Measurements from ENCODE around the gene ZNF280D. TPM values are rescaled to one million over a fixed set of nuclear protein-coding genes. Genes with fewer than 3 reads are reported as not detected.

ZNF280D gene
- total and polyA plus RNA-seq, 2 of the 8 experiments (the other 6 are each of a cell fraction or from before 2014, with no cell fraction given), result 7.4 to 27.5 TPM

GRCh38 chr15:56628893-56629532 lies 104.3 kb downstream of the ZNF280D start:
- Histone ChIP-seq H3K18ac (ENCODE audit: extremely low read depth, low read length) (no peak overlapping the region), H2AFZ (ENCODE audit: low read length) (no peak overlapping the region), H3K4me2 (ENCODE audit: insufficient read depth in 1 of 2, low read depth in 2 of 2, low read length in 2 of 2) (no peak overlapping the region), H4K5ac (ENCODE audit: insufficient read length, low read depth, low read length) (no peak overlapping the region), H3K36me3 (ENCODE audit: control insufficient read depth in 2 of 4, insufficient read depth in 4 of 4, low read length in 3 of 4) (peaks cover 0 to 5% (median 1%) of the 10 kb centered on the region in 4 experiments; a peak in 2 of 8 replicates), H3K56ac (replicated peaks; ENCODE audit: insufficient read length, low read depth, low read length) (no peak overlapping the region), H3K27ac (ENCODE audit: low read depth, low read length) (no peak overlapping the region), H2BK120ac (replicated peaks; ENCODE audit: low read depth, low read length) (no peak overlapping the region), H3K4me1 (replicated peaks in 1 of 4; ENCODE audit: control insufficient read depth in 3 of 4, insufficient read depth in 4 of 4, low read length in 3 of 4) (no peaks in the 10 kb centered on the region), H3K9ac (replicated peaks in 1 of 4; ENCODE audit: extremely low read depth in 1 of 4, low read depth in 3 of 4, low read length in 3 of 4) (no peak overlapping the region), H2BK5ac (ENCODE audit: low read depth, low read length) (no peak overlapping the region), H3K4ac (replicated peaks; ENCODE audit: insufficient read length, low read depth, low read length) (no peak overlapping the region), H2BK15ac (ENCODE audit: low read length) (no peak overlapping the region), H3K23ac (ENCODE audit: insufficient read length) (no peak overlapping the region), H2AK5ac (ENCODE audit: low read depth, low read length) (no peak overlapping the region), H3K9me3 (ENCODE audit: insufficient read depth in 2 of 2, low read depth in 1 of 2, low read length in 1 of 2) (no peaks in the 10 kb centered on the region), H3K79me1 (ENCODE audit: low read depth, low read length) (no peaks in the 10 kb centered on the region), H3K27me3 (replicated peaks in 1 of 4; ENCODE audit: control insufficient read depth in 3 of 4, extremely low read depth in 1 of 4, insufficient read depth in 3 of 4, low read length in 3 of 4) (no peaks in the 10 kb centered on the region), H2BK20ac (ENCODE audit: low read length) (no peak overlapping the region), H3K79me2 (ENCODE audit: control insufficient read depth in 1 of 2, insufficient read depth in 2 of 2, low read length in 2 of 2) (no peaks in the 10 kb centered on the region), H4K20me1 (replicated peaks in 1 of 2; ENCODE audit: control insufficient read depth in 1 of 2, insufficient read depth in 2 of 2, low read length in 2 of 2) (no peaks in the 10 kb centered on the region), H3K14ac (ENCODE audit: insufficient read length) (no peak overlapping the region), H3K4me3 (ENCODE audit: extremely low read depth in 1 of 4, insufficient read depth in 2 of 4, low read depth in 3 of 4, low read length in 4 of 4) (no peak overlapping the region), H2BK12ac (ENCODE audit: low read depth, low read length) (no peak overlapping the region), H4K8ac (ENCODE audit: extremely low read depth, insufficient read depth, low read length) (no peak overlapping the region), H3K23me2 (ENCODE audit: low read depth, low read length) (no peaks in the 10 kb centered on the region), H4K91ac (replicated peaks; ENCODE audit: insufficient read length, low read length) (no peak overlapping the region)
- 85% methylated on average over 2 of the region's 2 CpGs; no CpG with 5 or more reads in 1 of the 2 experiments for WGBS, 2 experiments (ENCODE audit: extremely low coverage in 1 of 2, insufficient coverage in 1 of 2, insufficient read length in 1 of 2, insufficient replicate concordance in 2 of 2, low coverage in 1 of 2, low lambda C conversion rate in 2 of 2, missing lambda C conversion rate in 1 of 2)
- POLR2A ChIA-PET (ENCODE audit: partially characterized antibody), result no interaction called here
- CTCF ChIA-PET (ENCODE audit: partially characterized antibody), result no interaction called here
- FAIRE-seq, result no peak
- DNase-seq (ENCODE audit: low read depth in 1 of 2, low spot score in 2 of 2), result no peak
- no peak for TF ChIP-seq RAD21 (IDR thresholded peaks at IDR 0.05 in 1 of 2, conservative IDR thresholded peaks at IDR 0.05 in 1 of 2; ENCODE audit: low read depth in 2 of 2, low read length in 2 of 2)
- TF ChIP-seq CHD2 (IDR thresholded peaks at IDR 0.05; ENCODE audit: low read length), result no peak
- no peak for TF ChIP-seq GTF2F1 (IDR thresholded peaks at IDR 0.05; ENCODE audit: borderline replicate concordance, low read depth, low read length)
- no peak for TF ChIP-seq CHD1 (IDR thresholded peaks at IDR 0.05; ENCODE audit: low read depth, low read length)
- TF ChIP-seq TAF7 (optimal IDR thresholded peaks at IDR 0.05; ENCODE audit: borderline replicate concordance, low read depth, low read length), result no peak
- no peak for TF ChIP-seq USF2 (IDR thresholded peaks at IDR 0.05; ENCODE audit: low read length)
- TF ChIP-seq RBBP5 (IDR thresholded peaks at IDR 0.05; ENCODE audit: borderline replicate concordance, low read depth, low read length), result no peak
- no peak for TF ChIP-seq TEAD4 (IDR thresholded peaks at IDR 0.05; ENCODE audit: low read depth, low read length)
- TF ChIP-seq SIN3A (conservative IDR thresholded peaks at IDR 0.05 in 1 of 2, IDR thresholded peaks at IDR 0.05 in 1 of 2; ENCODE audit: low read depth in 1 of 2, low read length in 2 of 2), result no peak
- TF ChIP-seq EZH2 (IDR thresholded peaks at IDR 0.05; ENCODE audit: low read depth, low read length, severe bottlenecking), result no peak

Data from H1 (cell line).